HEK293T (cell line): ENCODE measurements around the gene ENAH.

Experiments
- L3MBTL2 ChIP-seq: fragments of 450-650 bp; conservative IDR thresholded peaks from 2 replicates; pipeline ENCODE4 v1.6.1; 2016; ENCODE audit warnings: mild to moderate bottlenecking
- ZNF384 ChIP-seq: fragments of 450-650 bp; IDR thresholded peaks from 2 replicates; pipeline ENCODE4 v1.6.1; 2016

DNA sequence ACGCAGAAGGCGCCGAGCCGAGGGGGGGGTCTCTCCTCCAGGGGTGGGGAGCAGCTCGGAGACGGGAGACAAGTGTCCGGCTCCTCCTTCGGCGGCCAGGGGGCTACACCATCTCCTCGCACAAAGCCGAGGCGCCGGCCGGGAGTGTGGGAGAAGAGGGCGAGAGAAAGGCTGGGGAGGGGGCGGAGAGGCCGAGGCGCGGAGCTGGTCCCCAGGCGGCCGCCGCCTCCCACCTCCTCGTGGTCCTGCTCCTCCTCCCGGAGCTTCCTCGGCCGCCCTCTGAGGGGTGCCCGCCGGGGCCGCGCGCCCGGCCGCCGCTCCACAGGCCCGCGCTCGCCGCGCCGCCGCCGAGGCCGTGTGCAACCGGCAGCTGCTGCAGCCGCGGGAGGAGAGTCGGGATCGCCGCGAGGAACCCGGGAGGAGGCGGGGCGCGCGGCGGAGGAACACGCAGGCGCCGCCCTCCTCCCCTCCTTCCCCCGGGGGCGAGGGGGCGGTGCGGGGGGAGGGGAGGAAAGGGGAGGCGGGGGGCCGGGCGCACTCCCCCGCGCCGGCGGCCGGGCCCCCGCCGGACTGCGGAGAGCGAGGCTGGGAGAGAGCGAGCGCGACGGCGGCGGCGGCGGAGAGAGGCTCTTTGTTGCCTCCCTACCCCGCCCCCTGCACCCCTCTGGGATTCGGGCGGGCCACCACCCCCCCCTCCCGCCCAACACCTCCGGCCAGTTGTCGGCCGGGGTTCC, at the start of gene ENAH:
- TF ChIP-seq ZNF384 = no peak
- no peak for TF ChIP-seq L3MBTL2
